HG03139 (cell line): ENCODE results near the gene GJA10.

ENCODE experiments used
- ATAC-seq: cut with Tn5 transposase; IDR thresholded peaks from one replicate; pipeline ENCODE4 v1.9.1; 2021; ENCODE audit not compliant: unreplicated experiment

The GJA10 gene

DNA sequence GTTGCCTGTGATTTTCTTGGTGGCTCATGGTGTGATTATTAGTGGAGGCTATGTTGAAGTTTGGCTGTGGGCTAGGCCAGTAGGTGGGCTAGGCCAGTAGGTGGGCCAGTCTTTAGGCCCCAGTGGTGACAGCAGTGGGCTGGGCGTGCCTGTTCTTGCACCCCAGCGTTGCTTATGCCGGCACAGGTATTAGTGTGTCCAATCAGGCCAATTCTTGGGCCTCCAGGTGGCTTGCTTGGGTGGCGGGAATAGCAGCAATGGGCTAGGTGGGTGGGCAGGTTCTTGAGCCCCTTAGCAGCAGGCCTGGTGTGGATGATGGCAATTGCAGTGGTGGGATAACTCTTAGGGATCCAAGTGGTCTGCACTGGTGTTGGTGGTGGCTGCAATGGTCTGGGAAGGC lies 22.9 kb downstream of the GJA10 start:
- ATAC-seq, result no peak

- no peak for ATAC-seq
These were observed 23.6 kb downstream of the GJA10 start for GRCh38 chr6:89917801-89918366.

DNA sequence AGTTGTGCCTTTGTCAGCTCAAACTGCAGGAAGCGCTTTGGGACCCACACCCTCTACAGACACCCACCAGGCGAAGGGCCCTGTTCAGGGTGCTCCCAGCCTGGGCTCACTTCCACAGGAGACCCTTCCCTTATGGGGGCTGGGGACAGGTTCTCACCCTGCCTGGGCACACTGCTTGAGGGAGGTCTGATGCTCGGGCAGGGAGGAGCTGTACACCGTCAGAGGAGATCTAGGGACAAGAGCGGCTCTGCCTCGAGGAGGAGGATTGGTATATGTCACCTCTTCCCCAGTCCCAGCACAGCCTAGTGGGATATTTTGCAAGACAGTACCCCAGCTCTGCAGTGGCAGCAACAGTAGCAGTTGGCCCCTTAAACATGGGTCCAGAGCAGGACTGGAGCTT lies 26.9 kb downstream of the GJA10 start:
- ATAC-seq, result no peak

DNA sequence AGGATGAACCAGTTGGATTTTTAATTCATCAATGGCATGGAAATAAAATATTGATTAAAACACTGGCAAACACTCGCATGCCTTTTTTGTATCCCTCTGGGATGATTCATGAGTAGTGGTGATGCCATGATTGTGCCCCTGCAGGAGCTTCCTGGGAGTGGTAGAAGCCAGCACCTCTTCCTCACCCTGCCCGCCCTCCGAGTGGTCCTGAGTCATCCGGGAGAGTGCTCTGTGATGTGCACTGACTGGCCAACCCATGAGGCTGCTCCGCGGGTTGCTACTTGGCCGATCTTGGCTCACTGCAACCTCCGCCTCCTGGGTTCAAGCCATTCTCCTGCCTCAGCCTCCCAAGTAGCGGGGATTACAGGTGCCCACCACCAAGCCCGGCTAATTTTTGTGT lies 27.4 kb downstream of the GJA10 start:
- ATAC-seq, result no peak

DNA sequence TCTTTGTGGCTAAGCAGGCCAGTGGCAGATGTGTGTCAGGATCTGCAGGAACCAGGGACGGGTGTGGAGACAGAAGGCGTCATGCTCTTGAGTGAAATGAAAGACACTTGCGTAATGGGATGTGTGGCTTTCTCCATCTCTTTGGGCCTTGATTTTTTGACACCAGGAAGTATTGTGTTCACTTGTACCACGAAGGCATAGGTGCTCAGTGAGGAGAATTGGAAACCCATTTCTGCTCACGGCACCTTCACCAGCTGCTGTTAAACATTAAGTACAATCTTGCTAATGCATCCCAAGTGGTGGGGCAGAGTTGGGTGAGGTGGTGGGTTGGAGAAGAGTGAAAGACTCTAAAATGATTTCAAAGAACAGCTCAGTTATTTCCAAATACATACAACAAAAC lies 30.0 kb downstream of the GJA10 start:
- no peak for ATAC-seq

- ATAC-seq, result no peak
These were observed 31.6 kb downstream of the GJA10 start for GRCh38 chr6:89925826-89926225.

DNA sequence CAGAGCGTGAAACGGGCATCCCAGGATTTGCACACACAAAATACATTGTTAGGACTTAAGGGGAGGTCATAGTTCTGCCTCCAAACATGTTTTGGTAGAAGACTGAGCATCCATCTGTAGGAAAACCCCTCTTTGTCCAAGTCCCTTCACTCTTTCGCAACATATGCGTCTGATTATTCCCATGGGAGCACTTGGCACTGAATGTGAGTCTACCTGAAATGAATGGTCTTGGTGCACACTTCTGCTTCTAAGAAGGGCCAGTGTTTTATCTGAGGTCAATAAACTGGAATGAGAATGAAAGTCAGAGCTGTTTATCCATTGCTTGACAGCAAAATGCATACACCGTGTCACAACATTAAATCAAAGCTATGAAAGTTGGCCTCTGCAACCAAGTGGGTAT lies 33.0 kb downstream of the GJA10 start:
- ATAC-seq, result no peak

- no peak for ATAC-seq
These were observed 33.7 kb downstream of the GJA10 start for GRCh38 chr6:89927791-89928550.

GRCh38 chr6:89928604-89929003 lies 34.3 kb downstream of the GJA10 start:
- no peak for ATAC-seq

- no peak for ATAC-seq
These were observed 36.5 kb downstream of the GJA10 start for GRCh38 chr6:89930789-89931188.

- no peak for ATAC-seq
These were observed 38.1 kb downstream of the GJA10 start for GRCh38 chr6:89932245-89932802.

- no peak for ATAC-seq
These were observed 40.6 kb downstream of the GJA10 start for GRCh38 chr6:89934685-89935366.

DNA sequence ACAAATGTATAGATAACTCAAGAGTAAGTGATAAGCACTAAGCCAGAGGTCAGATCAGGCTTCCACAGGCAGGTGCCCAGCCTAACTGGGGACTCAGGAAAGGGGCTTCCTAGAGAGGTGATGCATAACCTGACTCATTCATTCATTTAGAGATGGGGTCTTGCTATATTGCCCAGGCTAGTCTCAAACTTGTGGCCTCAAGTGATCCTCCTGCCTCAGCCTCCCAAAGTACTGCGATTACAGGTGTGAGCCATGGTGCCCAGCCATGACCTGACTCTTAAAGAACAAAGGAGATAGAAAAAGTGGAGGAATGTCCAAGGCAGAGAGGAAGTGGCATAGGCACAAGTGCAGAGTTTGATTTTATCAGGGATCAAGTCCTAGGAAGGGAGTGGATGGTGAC lies 41.9 kb downstream of the GJA10 start:
- ATAC-seq, result no peak

DNA sequence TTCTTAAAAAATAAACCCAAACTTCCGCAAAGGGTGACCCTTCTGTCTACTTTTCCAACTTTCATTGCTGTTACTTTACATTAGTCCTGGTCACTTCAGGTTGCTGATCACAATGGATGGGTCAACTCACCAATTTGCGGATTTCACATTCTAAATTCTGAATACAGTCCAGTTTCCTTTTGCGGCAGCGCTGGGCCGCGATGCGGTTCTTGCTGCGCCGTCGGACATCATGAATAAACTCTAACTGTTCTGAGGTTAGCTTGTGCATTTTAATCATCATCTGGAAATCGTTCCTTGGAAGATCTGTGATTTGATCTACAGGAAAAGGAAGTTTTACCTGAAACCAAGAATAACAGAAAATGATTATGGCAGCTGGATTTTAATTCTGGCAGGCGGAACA lies 43.7 kb downstream of the GJA10 start:
- no peak for ATAC-seq

- no peak for ATAC-seq
These were observed 44.9 kb downstream of the GJA10 start for GRCh38 chr6:89939144-89939543.

GRCh38 chr6:89940225-89941027 lies 46.2 kb downstream of the GJA10 start:
- peak; percentile 80 for ATAC-seq

DNA sequence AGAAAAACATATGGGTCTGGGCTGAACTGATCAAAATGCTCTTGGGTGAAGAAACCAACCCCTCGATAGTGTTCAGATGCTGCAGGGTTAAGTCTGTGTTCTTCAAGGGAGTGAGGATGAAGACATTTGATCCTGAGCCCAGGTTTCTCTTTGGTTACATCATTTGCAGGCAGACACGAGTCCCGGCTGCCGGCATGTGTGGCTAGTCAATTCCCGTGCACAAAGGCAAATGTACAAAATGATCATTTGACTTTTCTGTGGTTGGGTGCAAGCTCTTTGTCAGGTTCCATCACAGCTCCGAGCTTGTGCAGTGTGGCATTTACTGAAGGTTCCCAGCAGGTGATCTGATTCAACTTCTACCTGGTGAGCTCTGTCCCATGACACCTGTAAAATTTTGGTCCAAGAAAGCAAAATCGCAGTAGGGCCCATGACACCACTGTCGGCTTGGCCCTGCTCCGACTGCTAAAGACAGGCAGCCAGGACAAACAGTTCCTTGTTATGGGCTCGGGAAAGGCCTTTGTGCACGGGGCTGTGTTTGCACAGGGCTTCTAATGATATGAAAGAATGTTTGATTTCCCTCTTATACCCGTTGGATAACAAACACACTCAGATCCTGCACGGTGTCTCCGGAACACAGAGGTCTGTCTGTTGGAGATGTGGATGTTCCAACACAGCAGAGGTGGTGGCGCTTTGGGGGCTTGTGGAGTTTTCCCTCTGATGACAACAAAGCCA lies 46.9 kb downstream of the GJA10 start:
- no peak for ATAC-seq

- ATAC-seq, result no peak
These were observed 47.7 kb downstream of the GJA10 start for GRCh38 chr6:89941763-89942497.

DNA sequence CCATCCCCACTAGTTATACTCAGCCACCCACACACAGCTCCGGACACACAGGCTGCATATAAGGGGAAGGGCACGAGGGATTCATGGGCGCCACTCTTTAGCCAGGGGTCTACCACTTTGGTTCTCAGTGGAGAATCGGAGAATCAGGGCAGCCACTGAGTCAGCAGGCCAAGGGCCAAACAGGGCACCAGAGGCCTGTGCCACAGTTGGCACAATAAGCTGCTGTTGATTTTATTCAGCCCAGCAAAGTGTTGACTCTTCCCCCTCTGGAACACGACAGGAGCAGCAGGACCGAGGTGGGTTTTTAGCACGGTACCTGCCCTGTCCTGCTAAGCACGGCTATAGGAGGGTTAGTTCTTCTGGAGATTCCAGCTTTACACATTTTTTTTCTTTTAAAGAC lies 48.3 kb downstream of the GJA10 start:
- ATAC-seq, result no peak

GRCh38 chr6:89944181-89944755 lies 50.0 kb downstream of the GJA10 start:
- no peak for ATAC-seq
